Raji (cell line): Measurements from ENCODE around the gene EID1.

Source experiments
- POLR2A ChIP-seq: IDR thresholded peaks from 2 replicates; pipeline ENCODE4 v1.6.1; 2011; ENCODE audit warnings: low read depth, low read length, control low read depth; ENCODE audit not compliant: insufficient read depth

Gene EID1, protein sequence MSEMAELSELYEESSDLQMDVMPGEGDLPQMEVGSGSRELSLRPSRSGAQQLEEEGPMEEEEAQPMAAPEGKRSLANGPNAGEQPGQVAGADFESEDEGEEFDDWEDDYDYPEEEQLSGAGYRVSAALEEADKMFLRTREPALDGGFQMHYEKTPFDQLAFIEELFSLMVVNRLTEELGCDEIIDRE

DNA sequence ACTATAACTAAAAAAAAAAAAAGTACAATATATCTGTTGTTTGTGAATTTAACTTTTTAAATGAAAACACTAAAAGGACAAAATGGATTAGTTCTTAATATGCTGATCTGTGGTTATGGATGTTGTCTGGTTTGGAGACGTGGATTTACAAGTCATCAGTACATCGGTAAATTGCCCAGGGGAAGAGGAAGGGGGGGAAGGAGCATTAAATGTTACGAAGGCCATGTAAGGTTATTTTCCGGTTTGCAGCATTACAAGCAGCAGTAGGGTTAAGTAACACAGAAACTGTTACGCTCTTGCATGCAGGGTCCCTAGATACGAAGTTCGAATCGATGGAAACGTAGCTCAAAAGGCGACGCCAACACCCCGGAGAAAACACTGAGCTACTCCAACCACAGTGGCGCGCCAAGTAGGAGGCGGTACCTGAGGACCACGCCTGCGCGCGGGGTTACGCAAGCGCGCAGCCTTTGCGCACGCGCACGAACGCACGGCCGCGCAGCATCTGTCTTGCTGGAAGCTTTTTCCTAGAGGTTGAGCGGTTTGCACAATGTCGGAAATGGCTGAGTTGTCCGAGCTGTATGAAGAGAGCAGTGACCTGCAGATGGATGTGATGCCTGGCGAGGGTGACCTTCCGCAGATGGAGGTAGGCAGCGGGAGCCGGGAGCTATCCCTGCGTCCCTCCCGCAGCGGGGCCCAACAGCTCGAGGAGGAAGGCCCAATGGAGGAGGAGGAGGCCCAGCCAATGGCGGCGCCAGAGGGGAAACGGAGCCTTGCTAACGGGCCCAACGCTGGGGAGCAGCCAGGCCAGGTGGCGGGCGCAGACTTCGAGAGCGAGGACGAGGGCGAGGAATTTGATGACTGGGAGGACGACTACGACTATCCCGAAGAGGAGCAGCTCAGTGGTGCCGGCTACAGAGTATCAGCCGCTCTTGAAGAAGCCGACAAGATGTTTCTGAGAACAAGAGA, at the start of gene EID1:
Gene EID1 (plus strand): TSS at position 505 of the 966 bp plus-strand sequence. CDS start 43 bp downstream, at position 548.
- TF ChIP-seq POLR2A = peak; percentile 90

DNA sequence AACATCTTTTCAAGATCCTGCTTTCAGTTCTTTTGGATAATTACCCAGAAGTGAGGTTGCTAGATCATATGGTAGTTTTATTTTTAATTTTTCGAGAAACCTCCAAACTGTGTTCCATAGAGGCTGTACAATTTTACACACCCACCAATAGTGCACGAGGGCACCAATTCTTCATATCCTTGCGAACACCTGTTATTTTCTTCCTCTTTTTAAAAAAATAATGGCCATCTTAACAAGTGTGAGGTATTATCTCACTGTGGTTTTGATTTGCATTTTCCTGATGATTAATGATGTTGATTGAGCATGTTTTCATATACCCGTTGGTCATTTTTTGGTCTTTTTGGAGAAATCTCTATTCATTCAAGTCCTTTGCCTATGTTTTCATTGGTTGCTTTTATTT, 49.5 kb upstream of the EID1 start:
- no peak for TF ChIP-seq POLR2A

DNA sequence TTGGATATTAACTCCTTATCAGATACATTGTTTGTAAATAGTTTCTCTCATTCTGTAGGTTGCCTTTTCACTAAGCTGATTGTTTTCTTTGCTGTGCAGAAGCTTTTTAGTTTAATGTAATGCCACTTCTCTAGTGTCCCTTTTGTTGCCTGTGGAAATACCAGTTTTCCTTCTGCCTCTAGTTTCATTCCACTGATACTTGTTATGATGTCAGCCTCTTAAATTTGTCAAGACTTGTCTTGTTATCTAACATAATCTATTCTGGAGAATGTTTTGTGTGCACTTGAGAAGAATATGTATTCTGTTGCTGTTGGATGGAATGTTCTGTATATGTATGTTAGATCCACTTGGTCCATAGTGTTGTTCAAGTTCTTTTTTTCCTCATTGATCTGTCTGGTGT, 49.0 kb upstream of the EID1 start:
- no peak for TF ChIP-seq POLR2A

DNA sequence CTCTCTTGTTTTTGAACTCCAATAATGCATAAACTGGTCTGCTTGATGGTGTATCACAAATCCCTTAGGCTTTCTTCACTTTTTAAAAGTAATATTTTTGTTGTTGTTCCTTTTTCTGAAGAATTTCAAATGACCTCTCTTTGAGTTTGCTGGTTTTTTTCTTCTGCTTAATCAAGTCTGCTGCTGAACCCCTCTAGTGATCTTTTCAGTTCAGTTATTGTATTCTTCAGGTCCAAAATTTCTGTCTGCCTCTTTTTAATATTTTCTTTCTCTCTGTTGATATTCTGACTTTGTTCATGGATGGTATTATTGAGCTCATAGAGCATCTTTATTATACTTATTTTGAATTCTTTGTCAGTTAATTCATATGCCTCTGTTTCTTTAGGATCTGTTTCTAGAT, 45.3 kb upstream of the EID1 start:
- no peak for TF ChIP-seq POLR2A

DNA sequence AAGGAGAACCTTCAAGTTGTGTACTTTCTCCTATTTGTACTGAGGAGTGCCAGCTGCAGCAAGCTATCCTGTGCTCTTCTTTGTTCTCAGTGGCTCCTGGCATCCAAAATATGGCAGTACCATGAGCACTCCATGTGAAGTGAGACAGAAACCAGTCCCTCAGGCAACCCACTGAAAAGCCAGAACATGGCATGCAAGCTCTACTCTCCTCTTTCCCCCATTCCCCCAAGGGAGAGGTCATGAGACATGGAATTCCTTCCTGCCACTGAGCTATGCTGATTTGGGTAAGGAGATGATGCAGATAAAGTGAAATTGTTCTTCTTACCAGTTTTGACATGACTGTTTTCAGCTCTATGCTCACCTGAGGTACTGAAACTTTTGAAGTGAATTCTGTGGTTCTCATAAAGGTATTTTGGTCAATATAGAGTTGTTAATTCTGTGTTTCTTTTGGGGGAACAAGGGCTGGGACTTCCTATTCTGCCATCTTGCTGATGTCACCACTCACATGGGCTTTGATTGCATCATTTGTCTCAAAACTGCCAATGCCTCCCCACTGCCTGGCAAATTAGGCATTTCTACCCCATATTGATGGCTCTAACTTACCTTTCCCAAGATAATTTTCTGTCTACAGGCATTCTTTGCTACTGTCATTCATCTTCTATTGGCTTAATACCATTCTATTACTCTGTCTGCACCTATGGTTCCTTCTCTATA, 44.3 kb upstream of the EID1 start:
- TF ChIP-seq POLR2A = no peak

DNA sequence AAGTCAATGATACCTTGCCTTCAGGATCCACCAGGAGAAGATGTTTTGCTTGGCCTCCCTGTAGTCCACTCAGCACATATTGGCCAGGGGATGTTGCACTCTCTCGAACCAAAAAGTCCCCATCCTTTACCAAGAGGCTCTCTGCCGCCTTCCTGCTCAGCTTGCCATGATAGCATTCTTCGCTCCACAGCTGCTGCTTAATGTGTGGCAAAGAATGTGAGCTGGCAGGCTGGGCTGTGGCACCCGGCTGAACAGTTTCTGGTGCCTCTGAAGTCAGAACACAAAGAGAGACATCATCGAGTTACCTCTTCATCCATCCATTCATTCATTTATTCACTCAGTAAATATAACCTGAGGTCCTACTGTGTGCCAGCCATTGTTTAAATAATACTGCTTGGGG, 43.2 kb upstream of the EID1 start:
- TF ChIP-seq POLR2A = no peak

DNA sequence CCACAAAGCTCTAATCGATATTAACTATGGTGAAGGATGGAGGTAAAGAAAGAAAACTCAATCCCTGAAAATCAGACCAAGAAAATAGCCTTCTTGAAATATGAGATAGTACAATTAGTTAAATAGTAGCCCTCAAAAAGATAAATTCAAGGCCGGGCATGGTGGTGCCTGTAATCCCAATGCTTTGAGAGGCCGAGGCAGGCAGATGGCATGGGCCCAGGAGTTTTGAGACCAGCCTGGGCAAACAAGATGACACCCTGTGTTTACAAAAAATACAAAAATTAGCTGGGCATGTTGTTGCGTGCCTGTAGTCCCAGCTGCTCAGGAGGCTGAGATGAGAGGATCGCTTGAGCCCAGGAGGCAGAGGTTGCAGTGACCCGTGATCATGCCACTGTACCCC, 35.4 kb upstream of the EID1 start:
- TF ChIP-seq POLR2A = no peak

DNA sequence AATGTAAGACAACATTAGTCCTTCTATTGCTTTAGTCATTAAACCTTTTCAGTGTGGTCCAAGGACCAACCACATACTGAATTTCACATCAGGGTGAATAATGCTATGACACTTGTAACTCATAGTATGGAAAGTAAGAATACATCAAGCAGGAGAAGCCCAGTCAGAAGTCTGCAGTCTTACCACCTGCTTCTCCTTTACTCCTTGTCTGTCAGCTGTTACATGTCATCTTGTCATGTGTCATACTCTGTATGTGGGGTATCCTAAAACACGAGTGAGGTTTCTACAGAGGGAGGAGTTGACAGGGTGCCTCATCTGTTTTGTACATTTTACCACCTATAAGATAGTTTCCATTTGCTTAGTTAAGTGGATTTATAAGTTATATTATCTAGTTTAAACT, 32.8 kb upstream of the EID1 start:
- no peak for TF ChIP-seq POLR2A

DNA sequence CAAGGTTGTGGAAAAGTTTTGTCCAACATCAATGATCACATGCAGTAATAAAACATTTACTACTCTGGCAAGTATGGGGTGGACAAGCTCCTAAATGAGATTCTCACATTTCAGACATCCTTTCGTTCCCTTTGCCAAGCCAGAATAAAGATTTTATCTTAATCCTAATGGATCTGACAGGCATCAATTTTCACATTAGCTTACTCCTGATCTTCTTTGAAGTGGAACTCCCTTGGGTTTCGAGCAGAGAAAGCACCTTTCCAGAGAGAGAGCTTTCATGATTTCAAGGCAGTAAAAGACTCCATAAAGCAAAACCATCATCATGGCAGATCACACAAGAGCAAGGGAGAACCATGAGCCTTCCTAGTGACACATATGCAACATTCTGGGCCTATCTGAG, 27.3 kb upstream of the EID1 start:
- no peak for TF ChIP-seq POLR2A

DNA sequence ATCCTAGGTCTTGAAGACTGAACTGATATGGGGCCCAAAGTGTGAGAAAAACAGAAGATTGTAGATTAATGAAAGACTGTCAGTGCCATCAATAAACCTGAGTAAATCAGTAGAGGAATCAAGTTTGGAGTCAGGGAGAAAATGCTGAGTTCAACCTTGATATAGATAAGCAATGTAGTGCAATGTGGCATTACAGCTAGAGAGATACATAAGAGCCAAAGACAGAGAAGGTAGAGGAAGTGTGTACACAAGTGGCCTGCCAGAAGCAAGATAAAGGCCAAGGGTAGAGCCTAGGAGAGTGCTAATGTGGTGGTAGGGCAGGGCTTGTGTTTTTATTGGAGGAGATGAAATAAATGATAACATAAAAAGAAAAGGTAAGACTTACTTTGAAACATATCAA, 26.0 kb upstream of the EID1 start:
- no peak for TF ChIP-seq POLR2A

DNA sequence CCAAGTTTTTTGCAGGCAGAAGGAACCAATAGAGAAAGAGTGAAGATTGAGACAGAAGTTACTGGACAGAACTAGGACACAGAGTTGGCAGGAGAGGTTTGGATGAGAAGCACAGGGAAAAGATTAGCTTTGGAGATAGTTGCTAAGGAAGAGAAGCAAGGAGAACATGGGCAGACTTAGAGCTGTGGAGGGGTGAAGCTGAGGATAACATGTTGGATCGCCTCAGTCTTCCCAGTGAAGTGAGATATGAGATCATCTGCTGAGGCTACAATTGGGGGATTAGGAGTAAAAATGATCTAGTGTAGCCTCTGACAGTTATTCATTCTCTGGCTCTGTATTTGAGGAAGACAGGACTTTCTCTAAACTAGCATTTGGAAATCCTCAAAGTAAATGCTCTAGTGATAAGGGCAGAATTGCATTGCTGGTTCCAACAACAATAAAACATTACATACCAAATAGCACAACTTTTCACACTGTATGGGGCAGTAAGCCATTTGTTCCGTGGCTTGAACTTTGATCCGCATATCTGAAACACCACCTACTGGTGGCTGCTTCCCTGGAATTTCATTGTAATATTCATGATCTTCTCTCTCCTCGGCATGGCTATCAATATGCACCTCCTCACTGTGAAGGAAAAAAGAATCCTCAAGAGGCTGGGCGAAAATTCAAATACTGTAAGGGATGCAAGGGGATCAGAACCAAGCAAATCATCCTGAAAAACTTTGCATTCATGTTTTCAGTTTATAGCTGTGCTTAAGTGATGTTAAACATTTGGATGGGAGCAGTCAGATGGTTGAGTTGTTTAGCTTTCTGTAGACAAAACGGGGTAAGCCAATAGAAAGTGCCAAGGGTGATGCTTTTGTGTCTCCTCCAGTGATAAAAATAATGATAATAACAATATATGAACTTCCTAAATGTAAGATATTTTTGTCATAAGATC, 22.2 kb upstream of the EID1 start:
- TF ChIP-seq POLR2A = no peak

DNA sequence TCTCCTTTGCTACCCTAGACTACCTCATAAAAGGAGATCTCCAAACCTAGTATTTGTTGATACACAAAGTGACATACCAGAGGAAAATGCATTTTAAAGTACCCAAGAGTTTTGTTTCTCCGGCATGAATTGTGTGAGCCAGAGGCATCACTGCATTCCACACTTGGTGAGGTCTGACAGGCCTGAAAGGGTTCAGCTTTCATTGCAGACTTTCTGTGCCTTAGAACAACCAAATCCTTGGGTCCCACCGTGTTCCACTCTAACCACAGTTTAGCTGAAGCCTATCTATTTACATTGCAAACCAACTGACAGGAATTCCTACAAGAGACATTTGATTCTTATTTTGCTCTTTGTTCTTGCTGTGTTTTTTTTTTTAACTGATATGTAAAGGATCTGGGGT, 21.0 kb upstream of the EID1 start:
- no peak for TF ChIP-seq POLR2A

DNA sequence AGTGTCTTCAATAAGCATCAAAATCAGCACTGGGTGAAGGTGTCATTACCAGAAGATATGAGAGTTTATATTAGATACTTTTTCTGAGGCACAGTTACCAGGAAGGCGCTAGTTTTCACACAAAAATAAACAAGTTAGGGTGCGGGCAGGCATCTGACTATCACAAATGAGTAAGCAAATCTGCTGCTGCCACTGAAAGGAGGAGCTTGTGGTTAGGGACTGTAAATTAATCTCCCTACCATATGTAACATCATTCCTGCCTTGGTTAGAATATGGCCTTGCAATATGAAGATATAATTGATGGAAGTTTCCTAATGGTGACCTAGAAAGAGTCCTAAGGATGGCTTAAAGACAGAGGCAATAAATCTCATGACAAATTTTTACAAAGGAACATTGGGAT, 19.5 kb upstream of the EID1 start:
- TF ChIP-seq POLR2A = no peak

DNA sequence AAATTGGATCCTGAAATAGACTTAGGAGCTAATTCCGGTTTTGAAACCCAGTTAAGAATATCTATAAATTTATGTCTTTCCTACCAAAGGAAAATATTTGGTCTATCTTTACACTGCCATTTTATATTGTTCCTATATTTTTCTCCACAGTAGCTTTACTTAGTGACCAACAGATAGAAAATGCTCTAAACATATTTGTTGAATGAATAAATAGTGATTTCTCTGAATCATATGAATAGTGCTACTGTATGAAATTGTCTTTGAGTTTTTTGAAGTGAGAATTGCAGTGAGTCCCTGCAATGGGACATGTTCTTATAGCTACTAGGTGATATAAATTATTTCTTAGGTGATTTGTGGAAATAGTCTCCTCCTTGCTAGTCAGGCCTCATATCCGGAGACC, 18.5 kb upstream of the EID1 start:
- no peak for TF ChIP-seq POLR2A
